Middle frontal gyrus (tissue), 1 donor: Measurements from ENCODE around the gene CCER1.
"Not testable (repeated sequence)": the region's sequence is repeated elsewhere in the genome, so short reads cannot be mapped to it uniquely, and the experiment has no call there.

Experiments
- DNase-seq: peaks from one replicate; pipeline ENCODE4 v3.0.0-alpha.2; 2015; ENCODE audit warnings: low spot score; ENCODE audit errors: extremely low spot score

The CCER1 gene

GRCh38 chr12:90954921-90955320, at the start of gene CCER1:
CCER1 (minus strand) TSS chr12:90955176; CDS start chr12:90954742, 434 bp downstream.
- no peak for DNase-seq

- DNase-seq: no peak
Observed at GRCh38 chr12:91003737-91004136, 48.8 kb upstream of the CCER1 start.

- DNase-seq: no peak
Observed at GRCh38 chr12:91001306-91001705, 46.3 kb upstream of the CCER1 start.

- no peak for DNase-seq
Observed at GRCh38 chr12:90999966-91000365, 45.0 kb upstream of the CCER1 start.

- DNase-seq: no peak
Observed at GRCh38 chr12:90999527-90999926, 44.6 kb upstream of the CCER1 start.

GRCh38 chr12:90995010-90995409, 40.0 kb upstream of the CCER1 start:
- no peak for DNase-seq

- DNase-seq: no peak
Observed at GRCh38 chr12:90991952-90992465, 37.0 kb upstream of the CCER1 start.

GRCh38 chr12:90990611-90991010, 35.6 kb upstream of the CCER1 start:
- no peak for DNase-seq

GRCh38 chr12:90989686-90990111, 34.7 kb upstream of the CCER1 start:
- no peak for DNase-seq

- DNase-seq: no peak
Observed at GRCh38 chr12:90987520-90987919, 32.5 kb upstream of the CCER1 start.

GRCh38 chr12:90987101-90987500, 32.1 kb upstream of the CCER1 start:
- no peak for DNase-seq

- not testable (repeated sequence) for DNase-seq
Observed at GRCh38 chr12:90985331-90985730, 30.4 kb upstream of the CCER1 start.

GRCh38 chr12:90984114-90984513, 29.1 kb upstream of the CCER1 start:
- DNase-seq: no peak

- no peak for DNase-seq
Observed at GRCh38 chr12:90982170-90982569, 27.2 kb upstream of the CCER1 start.

GRCh38 chr12:90979951-90980350, 25.0 kb upstream of the CCER1 start:
- no peak for DNase-seq

- no peak for DNase-seq
Observed at GRCh38 chr12:90979019-90979418, 24.0 kb upstream of the CCER1 start.

GRCh38 chr12:90978117-90978770, 23.3 kb upstream of the CCER1 start:
- DNase-seq: no peak

GRCh38 chr12:90977224-90977623, 22.2 kb upstream of the CCER1 start:
- no peak for DNase-seq

GRCh38 chr12:90974286-90974685, 19.3 kb upstream of the CCER1 start:
- DNase-seq: no peak

GRCh38 chr12:90972226-90972625, 17.2 kb upstream of the CCER1 start:
- DNase-seq: no peak

- DNase-seq: no peak
Observed at GRCh38 chr12:90970911-90971310, 15.9 kb upstream of the CCER1 start.

GRCh38 chr12:90970471-90970870, 15.5 kb upstream of the CCER1 start:
- no peak for DNase-seq

- DNase-seq: no peak
Observed at GRCh38 chr12:90969851-90970250, 14.9 kb upstream of the CCER1 start.
